Central memory CD8-positive, alpha-beta T cell (primary cell): ENCODE measurements around the gene PSORS1C2.
A peak's percentile ranks its signal among the peaks of the same experiment; 100 is the strongest.

Experiments
- ATAC-seq: fragments of 150-1000 bp; cut with Tn5 transposase; replicated peaks from 2 replicates; pipeline ENCODE4 v1.10.0; 2022; ENCODE audit warnings: mild to moderate bottlenecking, moderate FRiP score, moderate number of reproducible peaks; ENCODE audit not compliant: poor library complexity, severe bottlenecking; ENCODE audit errors: extremely low read depth
- DNase-seq, 2 donors: peaks; one replicate each; pipeline ENCODE4 v3.0.0; 2021; ENCODE audit warnings: low spot score in 2 of 2
- H3K27ac Mint-ChIP-seq: one replicate; pipeline ENCODE4 v1.8.0; 2022; ENCODE audit warnings: low read depth, mild to moderate bottlenecking, moderate library complexity, mixed read lengths
- H3K27me3 Mint-ChIP-seq: one replicate; pipeline ENCODE4 v1.8.0; 2022; ENCODE audit warnings: mixed read lengths
- H3K36me3 Mint-ChIP-seq: one replicate; pipeline ENCODE4 v1.8.0; 2022; ENCODE audit warnings: mild to moderate bottlenecking, moderate library complexity, mixed read lengths; ENCODE audit not compliant: insufficient read depth
- H3K4me1 Mint-ChIP-seq: one replicate; pipeline ENCODE4 v1.8.0; 2022; ENCODE audit warnings: mixed read lengths
- H3K4me3 Mint-ChIP-seq: one replicate; pipeline ENCODE4 v1.8.0; 2022; ENCODE audit warnings: mild to moderate bottlenecking, moderate library complexity, mixed read lengths
- H3K9me3 Mint-ChIP-seq: one replicate; pipeline ENCODE4 v1.8.0; 2022; ENCODE audit warnings: mixed read lengths

PSORS1C2 gene

DNA sequence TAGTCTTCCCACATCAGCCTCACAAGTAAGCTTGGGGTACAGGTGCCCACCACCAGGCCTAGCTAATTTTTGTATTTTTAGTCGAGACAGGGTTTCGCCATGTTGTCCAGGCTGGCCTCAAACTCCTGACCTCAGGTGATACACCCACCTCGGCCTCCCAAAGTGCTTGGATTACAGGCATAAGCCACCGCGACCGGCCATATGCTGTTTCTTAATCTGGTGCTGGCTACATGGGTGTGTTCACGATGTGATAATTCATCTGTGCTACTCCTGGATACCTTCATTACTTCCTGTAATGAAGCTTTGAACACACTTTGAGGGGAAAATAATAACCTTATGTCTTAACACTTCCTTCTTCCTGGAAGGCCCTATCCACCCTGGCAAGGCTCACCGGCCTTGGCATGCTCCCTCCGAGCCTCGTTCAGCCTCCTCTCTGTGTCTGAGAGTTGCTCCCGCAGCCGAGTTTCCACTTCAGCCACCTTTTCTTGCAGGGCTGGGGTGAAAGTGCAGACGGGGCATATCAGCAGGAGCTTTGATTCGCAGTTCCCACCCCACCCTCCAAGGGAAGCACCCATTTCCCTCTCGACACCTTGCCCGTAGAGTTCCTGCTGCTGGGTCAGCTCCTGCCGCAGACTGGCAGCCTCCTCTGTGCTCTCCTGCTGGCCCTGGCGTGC lies 5.6 kb upstream of the PSORS1C2 start:
- no peaks in the 10 kb centered on the region for H3K9me3 Mint-ChIP-seq
- peak overlapping the region; percentile 65 for H3K27ac Mint-ChIP-seq
- no peaks in the 10 kb centered on the region for H3K4me1 Mint-ChIP-seq
- H3K27me3 Mint-ChIP-seq: no peaks in the 10 kb centered on the region
- ATAC-seq: no peak
- H3K36me3 Mint-ChIP-seq: peaks cover 13% of the 10 kb centered on the region
- H3K4me3 Mint-ChIP-seq: no peak overlapping the region
- DNase-seq: no peak

DNA sequence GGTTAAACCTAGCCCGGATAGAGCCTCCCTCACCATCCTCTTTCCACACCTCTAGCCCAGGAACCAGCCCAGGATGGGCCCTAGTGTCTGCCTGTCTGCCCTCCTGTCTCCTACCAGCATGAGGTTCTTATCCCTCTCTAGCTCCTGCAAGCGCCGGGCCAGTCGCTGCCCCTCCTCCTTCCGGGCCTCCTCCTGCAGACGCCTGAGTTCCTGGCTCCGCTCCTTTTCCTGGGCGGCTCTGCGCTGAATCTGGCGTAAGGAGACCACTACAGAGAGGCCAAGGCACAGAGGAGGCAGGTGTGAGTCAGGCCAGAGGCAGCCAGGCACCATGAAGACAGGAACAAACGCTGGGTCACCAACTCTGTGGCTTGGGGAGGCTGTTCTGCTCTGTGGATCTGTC lies 4.3 kb upstream of the PSORS1C2 start:
- DNase-seq (no peak), ATAC-seq (no peak)
- no peak overlapping the region for H3K27ac Mint-ChIP-seq
- H3K27me3 Mint-ChIP-seq: no peaks in the 10 kb centered on the region
- no peak overlapping the region for H3K4me3 Mint-ChIP-seq
- no peaks in the 10 kb centered on the region for H3K9me3 Mint-ChIP-seq
- H3K36me3 Mint-ChIP-seq: peaks cover 13% of the 10 kb centered on the region
- H3K4me1 Mint-ChIP-seq: no peaks in the 10 kb centered on the region

DNA sequence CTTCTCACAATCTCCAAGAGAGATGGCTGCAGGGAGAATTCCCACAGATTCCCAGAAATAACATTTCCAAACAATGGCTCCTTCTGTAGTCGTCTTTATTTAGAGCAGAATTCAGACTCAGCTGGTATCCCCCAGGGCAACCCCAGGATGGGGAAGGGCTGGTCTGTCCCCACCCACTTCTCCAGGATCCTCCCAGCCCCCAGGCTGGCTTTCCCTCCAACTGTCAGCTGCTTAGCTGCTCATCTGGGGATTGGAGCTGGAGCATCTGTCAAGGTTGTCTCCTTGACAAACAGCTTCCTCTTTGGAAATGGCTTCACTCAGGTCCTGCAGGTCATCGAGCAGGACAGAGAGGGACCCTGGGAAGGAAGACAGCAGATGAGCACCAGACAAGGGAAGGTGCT lies 3.5 kb upstream of the PSORS1C2 start:
- H3K36me3 Mint-ChIP-seq: peaks cover 14% of the 10 kb centered on the region
- H3K9me3 Mint-ChIP-seq: no peaks in the 10 kb centered on the region
- H3K27me3 Mint-ChIP-seq: no peaks in the 10 kb centered on the region
- no peak overlapping the region for H3K27ac Mint-ChIP-seq
- peaks cover 5% of the 10 kb centered on the region for H3K4me1 Mint-ChIP-seq
- DNase-seq (no peak), ATAC-seq (no peak)
- no peak overlapping the region for H3K4me3 Mint-ChIP-seq

GRCh38 chr6:31140643-31141042 lies 1.8 kb upstream of the PSORS1C2 start:
- Mint-ChIP-seq H3K4me1 (peaks cover 7% of the 10 kb centered on the region), H3K36me3 (peaks cover 13% of the 10 kb centered on the region), H3K27ac (no peak overlapping the region), H3K9me3 (no peaks in the 10 kb centered on the region), H3K27me3 (no peaks in the 10 kb centered on the region), H3K4me3 (no peak overlapping the region)
- no peak for ATAC-seq
- DNase-seq: no peak

DNA sequence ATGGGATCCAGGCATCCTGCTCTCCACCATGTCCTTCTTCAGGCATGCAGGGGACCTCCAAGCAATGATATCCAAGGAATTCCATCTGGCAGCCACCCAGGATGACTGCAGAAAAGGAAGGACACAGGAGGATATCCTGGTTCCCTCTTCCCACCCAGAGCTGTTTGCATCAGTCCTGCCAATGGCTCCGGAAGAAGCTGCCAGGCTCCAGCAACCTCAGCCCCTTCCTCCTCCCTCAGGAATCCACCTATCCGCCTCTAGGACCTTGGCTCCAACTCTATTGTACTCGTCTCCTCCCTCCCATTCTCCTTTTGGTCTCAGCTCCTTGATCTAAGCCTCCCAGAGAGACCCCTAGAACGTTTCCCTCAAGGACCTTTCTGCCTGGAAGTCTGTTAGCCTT lies 733 bp upstream of the PSORS1C2 start:
- H3K36me3 Mint-ChIP-seq: peaks cover 12% of the 10 kb centered on the region
- no peak for DNase-seq
- no peak overlapping the region for H3K4me3 Mint-ChIP-seq
- no peak for ATAC-seq
- peaks cover 7% of the 10 kb centered on the region for H3K4me1 Mint-ChIP-seq
- no peaks in the 10 kb centered on the region for H3K27me3 Mint-ChIP-seq
- H3K9me3 Mint-ChIP-seq: no peaks in the 10 kb centered on the region
- no peak overlapping the region for H3K27ac Mint-ChIP-seq

GRCh38 chr6:31135710-31136109 lies 3.2 kb downstream of the PSORS1C2 start:
- H3K9me3 Mint-ChIP-seq: no peaks in the 10 kb centered on the region
- H3K36me3 Mint-ChIP-seq: peaks cover 4% of the 10 kb centered on the region
- H3K4me1 Mint-ChIP-seq: peaks cover 7% of the 10 kb centered on the region
- DNase-seq (no peak), ATAC-seq (no peak)
- H3K27ac Mint-ChIP-seq: no peak overlapping the region
- no peak overlapping the region for H3K4me3 Mint-ChIP-seq
- no peaks in the 10 kb centered on the region for H3K27me3 Mint-ChIP-seq

DNA sequence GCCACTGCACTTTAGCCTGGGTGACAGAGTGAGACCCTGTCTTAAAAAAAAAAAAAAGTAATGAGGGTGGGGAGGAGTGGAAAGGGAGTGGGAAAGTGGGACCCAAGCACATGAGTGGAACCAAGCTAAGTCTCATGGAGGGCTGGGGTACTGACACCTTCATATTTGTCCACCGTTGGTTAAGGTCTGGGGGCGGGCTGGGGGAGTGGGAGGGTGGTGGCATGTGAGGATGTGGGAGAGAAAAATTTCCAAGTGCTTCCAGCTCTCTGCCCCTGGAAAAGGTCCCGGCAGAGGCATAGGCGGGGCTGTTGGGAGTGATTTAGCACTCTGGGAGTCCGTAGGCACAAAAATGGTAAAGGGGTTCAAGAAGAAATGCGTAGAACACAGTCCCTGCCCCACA lies 6.1 kb downstream of the PSORS1C2 start:
- Mint-ChIP-seq H3K4me1 (peaks cover 11% of the 10 kb centered on the region), H3K27ac (no peak overlapping the region), H3K27me3 (peaks cover 8% of the 10 kb centered on the region), H3K36me3 (peaks cover 1% of the 10 kb centered on the region), H3K4me3 (no peak overlapping the region), H3K9me3 (no peaks in the 10 kb centered on the region)
- DNase-seq (no peak), ATAC-seq (no peak)

DNA sequence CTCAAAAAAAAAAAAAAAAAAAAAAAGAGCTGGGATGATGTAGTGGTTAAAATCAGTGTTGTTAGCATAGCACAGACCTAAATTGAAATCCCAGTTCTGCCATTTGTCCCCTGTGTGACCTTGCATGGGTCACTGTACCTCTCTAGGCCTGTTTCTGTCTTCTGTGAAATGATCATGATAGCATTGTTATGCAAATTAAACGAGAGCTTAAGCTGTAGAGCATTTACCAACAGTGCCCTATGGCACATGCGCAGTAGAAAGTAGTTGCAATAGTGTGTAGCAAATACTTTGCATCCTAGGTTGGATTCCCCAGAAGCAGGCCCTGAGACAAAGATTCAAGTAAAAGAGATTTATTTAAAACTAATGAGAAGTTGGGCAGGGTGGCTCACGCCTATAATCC lies 7.3 kb downstream of the PSORS1C2 start:
- Mint-ChIP-seq H3K36me3 (no peaks in the 10 kb centered on the region), H3K4me1 (peaks cover 6% of the 10 kb centered on the region), H3K27ac (no peak overlapping the region), H3K4me3 (no peak overlapping the region), H3K27me3 (peaks cover 16% of the 10 kb centered on the region), H3K9me3 (no peaks in the 10 kb centered on the region)
- DNase-seq (no peak), ATAC-seq (no peak)

GRCh38 chr6:31130751-31131150 lies 8.1 kb downstream of the PSORS1C2 start:
- ATAC-seq: no peak
- H3K4me3 Mint-ChIP-seq: no peak overlapping the region
- no peak overlapping the region for H3K27ac Mint-ChIP-seq
- H3K36me3 Mint-ChIP-seq: no peaks in the 10 kb centered on the region
- H3K27me3 Mint-ChIP-seq: peaks cover 19% of the 10 kb centered on the region
- H3K4me1 Mint-ChIP-seq: peaks cover 6% of the 10 kb centered on the region
- DNase-seq: no peak
- no peaks in the 10 kb centered on the region for H3K9me3 Mint-ChIP-seq

GRCh38 chr6:31129130-31129529 lies 9.7 kb downstream of the PSORS1C2 start:
- peaks cover 6% of the 10 kb centered on the region for H3K4me1 Mint-ChIP-seq
- H3K36me3 Mint-ChIP-seq: peaks cover 2% of the 10 kb centered on the region
- no peak overlapping the region for H3K27ac Mint-ChIP-seq
- ATAC-seq: no peak
- H3K27me3 Mint-ChIP-seq: peaks cover 19% of the 10 kb centered on the region
- H3K4me3 Mint-ChIP-seq: no peak overlapping the region
- DNase-seq: no peak
- H3K9me3 Mint-ChIP-seq: no peaks in the 10 kb centered on the region

- Mint-ChIP-seq H3K27me3 (peaks cover 19% of the 10 kb centered on the region), H3K36me3 (peaks cover 2% of the 10 kb centered on the region), H3K4me3 (no peak overlapping the region), H3K9me3 (no peaks in the 10 kb centered on the region), H3K27ac (no peak overlapping the region), H3K4me1 (peaks cover 6% of the 10 kb centered on the region)
- DNase-seq (peak; percentile 49 to 67), ATAC-seq (no peak)
Measured at GRCh38 chr6:31128093-31128676, 10.7 kb downstream of the PSORS1C2 start.

DNA sequence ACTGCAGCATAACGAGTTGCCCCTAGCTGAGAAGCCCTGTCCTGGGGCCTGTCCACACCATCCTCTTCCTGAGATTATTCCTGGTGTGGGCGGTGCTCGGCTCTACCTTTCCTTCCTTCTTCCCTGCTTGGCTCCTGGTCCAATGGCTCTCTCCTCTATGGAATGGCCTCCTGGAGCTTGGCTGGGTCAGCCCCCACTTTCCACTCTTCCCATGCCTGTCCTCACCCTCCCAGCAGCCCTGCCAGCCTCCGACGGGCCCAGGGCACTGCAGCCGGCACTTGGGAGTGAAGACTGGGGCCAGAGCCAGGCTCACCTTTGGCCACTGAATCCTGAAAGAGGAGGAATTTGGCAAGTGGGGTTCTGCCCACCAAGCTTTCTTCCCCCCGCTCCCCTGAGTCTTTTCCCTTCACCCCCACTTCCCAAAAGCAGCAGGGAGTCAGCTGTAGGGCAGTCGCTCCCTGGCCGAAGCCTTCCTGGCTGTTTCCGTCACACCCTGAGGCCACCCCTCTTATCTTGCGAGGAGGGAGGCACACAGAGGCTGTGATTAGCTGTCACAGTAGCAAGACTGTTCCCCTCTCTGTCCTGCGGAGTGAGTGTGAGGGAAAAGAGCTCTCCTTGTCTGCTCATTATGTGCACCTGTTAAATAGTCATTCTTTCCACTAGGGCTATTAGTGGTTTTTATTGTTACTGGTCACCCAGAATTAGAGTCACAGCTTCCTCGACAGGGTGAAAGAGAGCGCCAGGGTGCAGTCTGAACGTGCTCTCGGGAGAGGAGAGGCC lies 12.3 kb downstream of the PSORS1C2 start:
- peaks cover 19% of the 10 kb centered on the region for H3K27me3 Mint-ChIP-seq
- ATAC-seq (no peak), DNase-seq (no peak)
- peaks cover 6% of the 10 kb centered on the region for H3K4me1 Mint-ChIP-seq
- H3K9me3 Mint-ChIP-seq: no peaks in the 10 kb centered on the region
- H3K4me3 Mint-ChIP-seq: no peak overlapping the region
- no peak overlapping the region for H3K27ac Mint-ChIP-seq
- peaks cover 2% of the 10 kb centered on the region for H3K36me3 Mint-ChIP-seq
